PFSK-1 (cell line): ENCODE results near the gene RALA.

Source experiments
- FOXP2 ChIP-seq: optimal IDR thresholded peaks from 2 replicates; pipeline ENCODE3; 2011; ENCODE audit warnings: borderline replicate concordance, control low read depth, inconsistent platforms; ENCODE audit not compliant: insufficient read depth; ENCODE audit errors: extremely low read length, extremely low read depth
- POLR2AphosphoS5 ChIP-seq: IDR thresholded peaks from 2 replicates; pipeline ENCODE4 v1.6.1; 2012; ENCODE audit warnings: low read depth, mild to moderate bottlenecking, control low read depth, low read length, moderate library complexity
- SIN3A ChIP-seq: IDR thresholded peaks from 2 replicates; pipeline ENCODE4 v1.6.1; 2012; ENCODE audit warnings: mild to moderate bottlenecking, low read length, moderate library complexity, borderline replicate concordance; ENCODE audit not compliant: insufficient read depth
- TAF1 ChIP-seq: IDR thresholded peaks from 2 replicates; pipeline ENCODE4 v1.6.1; 2012; ENCODE audit warnings: low read length, control low read depth, borderline replicate concordance; ENCODE audit not compliant: insufficient read depth
- TF ChIP-seq, protein P1 (sequence below), 2 experiments: IDR thresholded peaks; 2 replicates each; pipeline versions ENCODE4 v1.6.1 to v1.8.0; 2011 to 2012; ENCODE audit warnings: low read depth in 2 of 2, low read length in 2 of 2, control low read depth in 1 of 2, inconsistent platforms in 1 of 2, mild to moderate bottlenecking in 1 of 2, moderate library complexity in 1 of 2; ENCODE audit not compliant: insufficient read depth in 1 of 2

The RALA gene

DNA sequence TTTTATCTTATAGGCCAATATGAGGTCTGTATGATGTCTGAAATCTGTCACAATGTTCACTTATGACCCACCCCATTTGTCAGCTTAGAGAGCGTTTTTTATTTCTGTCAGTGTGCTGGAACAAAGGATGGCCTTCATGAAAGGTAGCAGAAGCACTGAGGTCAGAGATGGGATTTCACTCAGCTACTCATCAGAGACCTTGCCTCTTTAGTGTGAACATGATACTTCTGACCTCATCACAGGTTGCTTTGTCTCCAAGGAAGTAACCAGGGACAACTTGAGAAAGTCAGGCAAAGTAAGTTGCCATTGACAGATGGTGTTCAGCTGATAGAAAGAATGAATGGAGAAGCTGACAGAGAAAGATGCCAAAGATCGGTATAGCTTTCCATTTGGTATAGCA is 40.8 kb upstream of the RALA start:
- TF ChIP-seq, protein P1, sequence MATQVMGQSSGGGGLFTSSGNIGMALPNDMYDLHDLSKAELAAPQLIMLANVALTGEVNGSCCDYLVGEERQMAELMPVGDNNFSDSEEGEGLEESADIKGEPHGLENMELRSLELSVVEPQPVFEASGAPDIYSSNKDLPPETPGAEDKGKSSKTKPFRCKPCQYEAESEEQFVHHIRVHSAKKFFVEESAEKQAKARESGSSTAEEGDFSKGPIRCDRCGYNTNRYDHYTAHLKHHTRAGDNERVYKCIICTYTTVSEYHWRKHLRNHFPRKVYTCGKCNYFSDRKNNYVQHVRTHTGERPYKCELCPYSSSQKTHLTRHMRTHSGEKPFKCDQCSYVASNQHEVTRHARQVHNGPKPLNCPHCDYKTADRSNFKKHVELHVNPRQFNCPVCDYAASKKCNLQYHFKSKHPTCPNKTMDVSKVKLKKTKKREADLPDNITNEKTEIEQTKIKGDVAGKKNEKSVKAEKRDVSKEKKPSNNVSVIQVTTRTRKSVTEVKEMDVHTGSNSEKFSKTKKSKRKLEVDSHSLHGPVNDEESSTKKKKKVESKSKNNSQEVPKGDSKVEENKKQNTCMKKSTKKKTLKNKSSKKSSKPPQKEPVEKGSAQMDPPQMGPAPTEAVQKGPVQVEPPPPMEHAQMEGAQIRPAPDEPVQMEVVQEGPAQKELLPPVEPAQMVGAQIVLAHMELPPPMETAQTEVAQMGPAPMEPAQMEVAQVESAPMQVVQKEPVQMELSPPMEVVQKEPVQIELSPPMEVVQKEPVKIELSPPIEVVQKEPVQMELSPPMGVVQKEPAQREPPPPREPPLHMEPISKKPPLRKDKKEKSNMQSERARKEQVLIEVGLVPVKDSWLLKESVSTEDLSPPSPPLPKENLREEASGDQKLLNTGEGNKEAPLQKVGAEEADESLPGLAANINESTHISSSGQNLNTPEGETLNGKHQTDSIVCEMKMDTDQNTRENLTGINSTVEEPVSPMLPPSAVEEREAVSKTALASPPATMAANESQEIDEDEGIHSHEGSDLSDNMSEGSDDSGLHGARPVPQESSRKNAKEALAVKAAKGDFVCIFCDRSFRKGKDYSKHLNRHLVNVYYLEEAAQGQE (IDR thresholded peaks at IDR 0.05; ENCODE audit: insufficient read depth in 1 of 2, low read depth in 2 of 2, low read length in 2 of 2): no peak
- TF ChIP-seq POLR2AphosphoS5 (no peak), FOXP2 (no peak), SIN3A (no peak), TAF1 (no peak)

DNA sequence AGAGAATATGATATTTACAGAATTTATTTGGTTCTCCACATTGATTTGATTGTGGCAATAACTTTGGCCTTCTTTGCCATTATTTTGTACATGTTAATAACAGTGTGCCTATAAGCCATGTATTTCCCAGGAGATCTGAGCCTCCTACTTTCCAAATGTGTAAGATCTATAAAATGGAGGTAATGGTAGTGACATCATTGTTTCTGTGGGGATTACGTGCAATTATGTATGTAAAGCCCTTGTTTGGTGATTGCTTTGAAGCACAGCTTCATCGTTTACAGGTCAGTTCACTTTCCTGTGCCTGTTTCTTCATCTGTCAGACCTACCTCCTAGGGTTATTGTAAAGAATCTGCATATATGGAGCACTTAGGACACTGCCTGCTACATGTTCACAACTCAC is 39.8 kb upstream of the RALA start:
- TF ChIP-seq FOXP2 (no peak), TAF1 (no peak), POLR2AphosphoS5 (no peak), SIN3A (no peak)
- TF ChIP-seq, protein P1 (IDR thresholded peaks at IDR 0.05; ENCODE audit: insufficient read depth in 1 of 2, low read depth in 2 of 2, low read length in 2 of 2): no peak

DNA sequence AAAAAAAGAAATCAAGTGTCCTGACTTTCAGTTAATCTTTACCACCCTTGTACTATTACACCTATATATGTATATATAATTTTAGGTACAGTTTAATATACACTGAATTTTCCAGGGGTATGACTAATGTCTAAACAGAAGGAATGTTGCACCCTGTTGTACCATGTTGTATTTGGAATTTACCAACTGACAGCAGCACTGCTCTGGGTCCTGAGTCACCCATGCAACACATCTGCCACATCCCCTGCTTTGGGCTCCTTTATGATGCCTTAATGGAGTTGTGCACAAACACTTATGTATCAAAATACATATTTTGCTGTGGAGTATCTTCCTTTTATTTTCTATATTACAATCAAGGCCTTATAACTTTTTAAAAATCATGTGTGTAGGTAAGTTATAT is 36.0 kb upstream of the RALA start:
- TF ChIP-seq, protein P1 (IDR thresholded peaks at IDR 0.05; ENCODE audit: insufficient read depth in 1 of 2, low read depth in 2 of 2, low read length in 2 of 2): no peak
- TF ChIP-seq POLR2AphosphoS5 (no peak), FOXP2 (no peak), TAF1 (no peak), SIN3A (no peak)

DNA sequence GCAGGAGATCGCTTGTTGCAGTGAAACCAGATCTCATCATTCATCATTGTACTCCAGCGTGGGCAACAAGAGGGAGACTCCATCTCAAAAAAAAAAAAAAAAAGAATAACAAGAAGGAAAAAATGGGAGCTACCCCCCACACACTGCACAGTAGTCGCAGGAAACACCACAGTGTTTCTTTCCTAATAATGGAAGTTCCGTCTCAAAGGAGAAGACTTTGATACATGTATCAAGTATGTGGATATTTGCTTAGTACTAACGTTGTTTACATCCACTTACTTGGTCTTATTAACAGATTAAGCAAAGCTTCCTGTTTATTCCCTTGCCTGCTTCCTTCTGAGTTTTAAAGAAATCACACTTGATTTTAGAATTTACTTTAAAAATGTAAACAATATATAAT is 35.0 kb upstream of the RALA start:
- no peak for TF ChIP-seq POLR2AphosphoS5
- no peak for TF ChIP-seq FOXP2
- no peak for TF ChIP-seq TAF1
- TF ChIP-seq, protein P1 (IDR thresholded peaks at IDR 0.05; ENCODE audit: insufficient read depth in 1 of 2, low read depth in 2 of 2, low read length in 2 of 2): no peak
- TF ChIP-seq SIN3A: no peak
